Vagina (tissue), 2 donors: ENCODE results near the gene PI4K2B.
"Not testable (repeated sequence)": the region's sequence is repeated elsewhere in the genome, so short reads cannot be mapped to it uniquely, and the experiment has no call there.

ENCODE experiments used
- POLR2AphosphoS5 ChIP-seq, 2 donors: sonication (generic); formaldehyde crosslinking; IDR thresholded peaks; one replicate each; pipeline ENCODE4 v1.9.0; 2017; ENCODE audit warnings: antibody characterized with exemption in 2 of 2, mild to moderate bottlenecking in 2 of 2, low read depth in 1 of 2; ENCODE audit not compliant: insufficient read depth in 1 of 2
- TF ChIP-seq, protein P1 (sequence below), 3 experiments: fragments of 450-650 bp in 2 of 3; fragments of 200-600 bp in 1 of 3; sonication (generic) in 1 of 3; IDR thresholded peaks; one replicate each; pipeline ENCODE4 v1.5.1; 2017 to 2019; ENCODE audit warnings: antibody characterized with exemption in 3 of 3, mild to moderate bottlenecking in 2 of 3, moderate library complexity in 2 of 3

DNA sequence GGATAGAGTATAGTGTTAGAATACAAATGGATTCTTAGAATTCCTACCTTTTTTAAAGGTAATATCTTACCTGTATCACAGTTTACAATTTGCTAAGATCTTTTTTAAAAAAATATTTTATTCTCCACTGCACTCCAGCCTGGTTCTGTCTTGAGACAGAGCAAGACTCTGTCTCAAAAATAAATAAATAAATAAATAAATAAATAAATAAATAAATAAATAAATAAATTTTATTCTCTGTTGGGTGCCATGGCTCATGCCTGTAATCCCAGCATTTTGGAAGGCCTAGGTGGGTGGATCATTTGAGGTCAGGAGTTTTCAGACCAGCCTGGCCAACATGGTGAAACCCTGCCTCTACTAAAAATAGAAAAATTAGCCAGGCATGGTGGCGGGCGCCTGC is 2.2 kb downstream of the PI4K2B start:
- TF ChIP-seq, protein P1, sequence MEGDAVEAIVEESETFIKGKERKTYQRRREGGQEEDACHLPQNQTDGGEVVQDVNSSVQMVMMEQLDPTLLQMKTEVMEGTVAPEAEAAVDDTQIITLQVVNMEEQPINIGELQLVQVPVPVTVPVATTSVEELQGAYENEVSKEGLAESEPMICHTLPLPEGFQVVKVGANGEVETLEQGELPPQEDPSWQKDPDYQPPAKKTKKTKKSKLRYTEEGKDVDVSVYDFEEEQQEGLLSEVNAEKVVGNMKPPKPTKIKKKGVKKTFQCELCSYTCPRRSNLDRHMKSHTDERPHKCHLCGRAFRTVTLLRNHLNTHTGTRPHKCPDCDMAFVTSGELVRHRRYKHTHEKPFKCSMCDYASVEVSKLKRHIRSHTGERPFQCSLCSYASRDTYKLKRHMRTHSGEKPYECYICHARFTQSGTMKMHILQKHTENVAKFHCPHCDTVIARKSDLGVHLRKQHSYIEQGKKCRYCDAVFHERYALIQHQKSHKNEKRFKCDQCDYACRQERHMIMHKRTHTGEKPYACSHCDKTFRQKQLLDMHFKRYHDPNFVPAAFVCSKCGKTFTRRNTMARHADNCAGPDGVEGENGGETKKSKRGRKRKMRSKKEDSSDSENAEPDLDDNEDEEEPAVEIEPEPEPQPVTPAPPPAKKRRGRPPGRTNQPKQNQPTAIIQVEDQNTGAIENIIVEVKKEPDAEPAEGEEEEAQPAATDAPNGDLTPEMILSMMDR (IDR thresholded peaks at IDR 0.05) = not testable (repeated sequence)
- not testable (repeated sequence) for TF ChIP-seq POLR2AphosphoS5 (IDR thresholded peaks at IDR 0.05; ENCODE audit: insufficient read depth in 1 of 2, low read depth in 1 of 2)
